Vagina (tissue), 2 donors: Measurements from ENCODE around the gene C2CD4A. TPM values are rescaled to one million over a fixed set of nuclear protein-coding genes. Genes with fewer than 3 reads are reported as not detected.

Source experiments
- DNase-seq, 2 donors: peaks; one replicate each; pipeline ENCODE4 v3.0.0-alpha.2; 2017; ENCODE audit errors: extremely low spot score in 2 of 2
- H3K27ac ChIP-seq: fragments of 200-600 bp; sonication (generic); one replicate; pipeline ENCODE4 v1.5.1; 2019
- H3K27me3 ChIP-seq: fragments of 200-600 bp; sonication (generic); one replicate; pipeline ENCODE4 v1.5.1; 2019
- H3K36me3 ChIP-seq, 2 donors: fragments of 200-600 bp; sonication (generic); one replicate each; pipeline ENCODE4 v1.5.1; 2017 to 2019
- H3K4me1 ChIP-seq: fragments of 200-600 bp; sonication (generic); one replicate; pipeline ENCODE4 v1.5.1; 2019
- H3K4me3 ChIP-seq, 2 donors: fragments of 200-600 bp; sonication (generic); 1 replicate in 1 of 2; 2 replicates in 1 of 2; pipeline ENCODE4 v1.5.1; 2016 to 2019
- H3K9me3 ChIP-seq: fragments of 200-600 bp; sonication (generic); one replicate; pipeline ENCODE4 v1.5.1; 2019
- POLR2A ChIP-seq, 2 donors: fragments of 450-650 bp; IDR thresholded peaks; one replicate each; pipeline ENCODE4 v1.6.1; 2017; ENCODE audit warnings: antibody characterized with exemption in 2 of 2, mild to moderate bottlenecking in 2 of 2, moderate library complexity in 2 of 2
- POLR2AphosphoS5 ChIP-seq, 2 donors: sonication (generic); formaldehyde crosslinking; IDR thresholded peaks; one replicate each; pipeline ENCODE4 v1.9.0; 2017; ENCODE audit warnings: antibody characterized with exemption in 2 of 2, mild to moderate bottlenecking in 2 of 2, low read depth in 1 of 2; ENCODE audit not compliant: insufficient read depth in 1 of 2
- intact Hi-C: fragments of 100-400 bp; cut with DNase I; formaldehyde crosslinking; loops from one replicate; pipeline ENCODE4 v1.15.1; 2023
- total RNA-seq: library from RNA; depleted of rRNA; stranded (reverse); fragments of >200 nt; gene quantifications from one replicate; pipeline ENCODE4 v1.2.3, GENCODE V29; 2016
- TF ChIP-seq, protein P1 (sequence below), 3 experiments: fragments of 450-650 bp in 2 of 3; fragments of 200-600 bp in 1 of 3; sonication (generic) in 1 of 3; IDR thresholded peaks; one replicate each; pipeline ENCODE4 v1.5.1; 2017 to 2019; ENCODE audit warnings: antibody characterized with exemption in 3 of 3, mild to moderate bottlenecking in 2 of 3, moderate library complexity in 2 of 3

Gene C2CD4A
- total RNA-seq, 1 donor from 2014 or later, result not detected

DNA sequence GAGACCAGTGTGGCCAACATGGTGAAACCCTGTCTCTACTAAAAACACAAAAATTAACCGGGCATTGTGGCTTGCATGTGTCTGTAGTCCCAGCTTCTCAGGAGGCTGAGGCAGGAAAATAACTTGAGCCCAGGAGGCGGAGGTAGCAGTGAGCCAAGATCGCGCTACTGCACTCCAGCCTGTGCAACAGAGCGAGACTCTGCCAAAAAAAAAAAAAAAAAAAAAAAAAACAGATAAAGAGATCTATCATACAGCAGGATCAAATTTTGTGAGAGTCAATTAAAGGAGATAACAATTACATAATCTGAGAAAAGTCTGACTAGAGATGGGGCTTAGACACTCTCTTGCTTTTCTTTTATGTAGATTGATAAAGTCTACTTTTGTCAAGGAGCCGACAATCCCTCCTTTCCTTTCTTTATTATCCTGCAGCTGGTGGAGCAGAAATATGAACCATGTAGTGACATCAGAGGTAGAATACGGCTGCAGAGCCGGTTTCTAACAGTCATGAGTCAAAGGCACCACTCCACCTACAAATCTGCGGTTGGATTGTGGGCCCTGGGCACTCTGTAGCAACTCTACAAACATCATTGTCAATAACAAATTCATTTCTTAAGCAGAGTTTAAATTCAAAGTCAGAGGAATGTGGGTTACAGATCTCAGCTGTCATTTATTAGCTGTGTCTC, 9.0 kb downstream of the C2CD4A start:
- no peaks in the 10 kb centered on the region for H3K27me3 ChIP-seq
- no peak overlapping the region for H3K27ac ChIP-seq
- no peaks in the 10 kb centered on the region for H3K36me3 ChIP-seq
- H3K9me3 ChIP-seq, result no peaks in the 10 kb centered on the region
- no peak for DNase-seq
- intact Hi-C loops, result no loop called here
- H3K4me1 ChIP-seq, result no peaks in the 10 kb centered on the region
- TF ChIP-seq POLR2A (IDR thresholded peaks at IDR 0.05) (no peak), POLR2AphosphoS5 (IDR thresholded peaks at IDR 0.05; ENCODE audit: insufficient read depth in 1 of 2, low read depth in 1 of 2) (peak in 1 of 2 donors; percentile 47)
- H3K4me3 ChIP-seq, result no peak overlapping the region

DNA sequence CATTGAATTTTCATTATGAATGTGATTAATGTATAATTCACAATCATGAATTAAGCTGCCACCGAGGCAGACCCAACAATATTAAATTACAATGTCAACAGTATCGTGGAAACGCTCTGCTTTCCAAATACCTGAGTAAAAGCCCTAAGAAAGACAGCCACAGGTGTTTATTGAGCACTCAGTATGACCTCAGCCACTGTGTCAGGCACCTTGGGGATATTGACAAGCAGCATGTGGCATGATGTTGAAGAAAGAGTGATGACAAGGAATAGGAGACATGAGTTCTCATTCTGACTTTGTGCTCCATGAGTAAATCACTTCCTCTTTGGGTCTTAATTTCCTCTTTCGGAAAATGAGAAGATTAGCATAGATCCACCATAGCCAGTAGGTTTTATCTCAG, 12.8 kb downstream of the C2CD4A start:
- H3K4me3 ChIP-seq, result no peak overlapping the region
- no peak for DNase-seq
- H3K27ac ChIP-seq, result no peak overlapping the region
- H3K9me3 ChIP-seq, result no peaks in the 10 kb centered on the region
- no peaks in the 10 kb centered on the region for H3K4me1 ChIP-seq
- H3K27me3 ChIP-seq, result no peaks in the 10 kb centered on the region
- no peaks in the 10 kb centered on the region for H3K36me3 ChIP-seq
- intact Hi-C loops, result no loop called here
- TF ChIP-seq POLR2AphosphoS5 (IDR thresholded peaks at IDR 0.05; ENCODE audit: insufficient read depth in 1 of 2, low read depth in 1 of 2), result no peak
- TF ChIP-seq, protein P1, sequence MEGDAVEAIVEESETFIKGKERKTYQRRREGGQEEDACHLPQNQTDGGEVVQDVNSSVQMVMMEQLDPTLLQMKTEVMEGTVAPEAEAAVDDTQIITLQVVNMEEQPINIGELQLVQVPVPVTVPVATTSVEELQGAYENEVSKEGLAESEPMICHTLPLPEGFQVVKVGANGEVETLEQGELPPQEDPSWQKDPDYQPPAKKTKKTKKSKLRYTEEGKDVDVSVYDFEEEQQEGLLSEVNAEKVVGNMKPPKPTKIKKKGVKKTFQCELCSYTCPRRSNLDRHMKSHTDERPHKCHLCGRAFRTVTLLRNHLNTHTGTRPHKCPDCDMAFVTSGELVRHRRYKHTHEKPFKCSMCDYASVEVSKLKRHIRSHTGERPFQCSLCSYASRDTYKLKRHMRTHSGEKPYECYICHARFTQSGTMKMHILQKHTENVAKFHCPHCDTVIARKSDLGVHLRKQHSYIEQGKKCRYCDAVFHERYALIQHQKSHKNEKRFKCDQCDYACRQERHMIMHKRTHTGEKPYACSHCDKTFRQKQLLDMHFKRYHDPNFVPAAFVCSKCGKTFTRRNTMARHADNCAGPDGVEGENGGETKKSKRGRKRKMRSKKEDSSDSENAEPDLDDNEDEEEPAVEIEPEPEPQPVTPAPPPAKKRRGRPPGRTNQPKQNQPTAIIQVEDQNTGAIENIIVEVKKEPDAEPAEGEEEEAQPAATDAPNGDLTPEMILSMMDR (IDR thresholded peaks at IDR 0.05), result no peak
- no peak for TF ChIP-seq POLR2A (IDR thresholded peaks at IDR 0.05)

DNA sequence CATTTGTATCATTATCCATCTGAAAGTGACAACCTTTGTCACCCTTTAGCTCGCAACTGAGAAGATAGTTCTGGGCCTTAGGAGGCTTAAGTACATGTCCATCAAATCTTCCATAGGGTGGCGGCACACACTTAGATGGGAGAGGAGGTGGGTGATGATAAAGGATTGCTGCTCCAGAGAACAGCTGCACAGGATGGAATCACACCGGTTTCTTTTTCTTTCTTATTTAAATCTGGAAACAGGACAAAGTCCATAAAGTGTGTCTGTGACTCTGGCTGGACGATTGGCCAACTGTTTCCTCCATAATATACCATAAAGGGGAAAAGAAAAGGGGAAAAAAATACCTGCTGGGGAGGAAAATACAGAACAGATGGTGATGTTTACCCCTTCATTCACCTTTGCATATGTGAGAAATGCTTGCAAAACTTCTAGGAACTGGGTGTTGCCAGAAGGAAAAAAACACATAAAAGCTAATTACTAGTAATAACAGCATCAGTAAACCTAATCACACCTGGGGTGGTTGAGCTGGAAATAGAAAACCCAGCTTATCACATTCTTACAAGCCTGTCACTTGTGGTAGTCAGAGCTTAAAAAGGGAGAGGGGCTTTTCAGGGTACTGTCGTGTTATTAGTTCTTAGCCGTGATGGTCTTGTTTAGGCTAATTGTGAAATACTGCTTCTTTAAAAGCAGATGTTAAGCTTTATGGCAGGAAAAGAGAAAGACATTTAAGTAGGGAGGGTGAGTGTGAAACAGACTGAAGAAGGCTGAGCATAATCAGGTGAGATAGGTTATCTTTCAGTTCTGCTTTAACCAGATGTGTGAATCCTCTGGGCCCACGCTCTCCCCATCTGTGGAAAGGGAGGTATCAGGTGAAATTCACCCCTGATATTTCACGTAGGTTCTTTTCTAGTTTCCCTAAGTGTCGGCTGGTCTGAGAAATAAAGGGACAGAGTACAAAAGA, 16.7 kb downstream of the C2CD4A start:
- Histone ChIP-seq H3K9me3 (no peaks in the 10 kb centered on the region), H3K36me3 (no peaks in the 10 kb centered on the region), H3K4me1 (no peaks in the 10 kb centered on the region), H3K27ac (no peak overlapping the region), H3K27me3 (no peaks in the 10 kb centered on the region), H3K4me3 (no peak overlapping the region)
- intact Hi-C loops, result no loop called here
- TF ChIP-seq POLR2A (IDR thresholded peaks at IDR 0.05) (no peak), POLR2AphosphoS5 (IDR thresholded peaks at IDR 0.05; ENCODE audit: insufficient read depth in 1 of 2, low read depth in 1 of 2) (no peak)
- TF ChIP-seq, protein P1 (IDR thresholded peaks at IDR 0.05), result no peak
- DNase-seq, result no peak

DNA sequence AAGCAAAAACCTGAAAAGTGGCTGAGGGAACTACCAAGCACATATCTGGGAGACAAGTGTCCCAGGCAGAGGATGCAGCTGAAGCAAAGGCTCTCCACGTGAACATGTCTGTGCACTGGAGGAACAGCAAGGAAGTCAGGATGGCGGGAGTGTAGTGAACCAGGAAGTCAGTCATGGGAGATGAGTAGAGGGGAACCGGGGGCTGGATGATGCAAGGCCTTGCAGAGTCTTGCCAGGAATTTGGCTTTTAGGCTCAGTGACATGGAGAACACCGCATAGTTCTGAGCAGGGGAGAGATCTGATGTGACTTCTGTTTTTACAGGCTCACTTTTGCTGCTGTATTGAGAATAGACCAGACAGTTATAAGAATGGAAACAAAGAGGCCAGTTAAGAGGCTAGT, 19.0 kb downstream of the C2CD4A start:
- H3K27me3 ChIP-seq, result no peaks in the 10 kb centered on the region
- TF ChIP-seq, protein P1 (IDR thresholded peaks at IDR 0.05), result no peak
- no peak for TF ChIP-seq POLR2AphosphoS5 (IDR thresholded peaks at IDR 0.05; ENCODE audit: insufficient read depth in 1 of 2, low read depth in 1 of 2)
- TF ChIP-seq POLR2A (IDR thresholded peaks at IDR 0.05), result no peak
- no peak for DNase-seq
- H3K9me3 ChIP-seq, result no peaks in the 10 kb centered on the region
- H3K27ac ChIP-seq, result no peak overlapping the region
- intact Hi-C loops, result no loop called here
- no peaks in the 10 kb centered on the region for H3K4me1 ChIP-seq
- no peaks in the 10 kb centered on the region for H3K36me3 ChIP-seq
- H3K4me3 ChIP-seq, result no peak overlapping the region

DNA sequence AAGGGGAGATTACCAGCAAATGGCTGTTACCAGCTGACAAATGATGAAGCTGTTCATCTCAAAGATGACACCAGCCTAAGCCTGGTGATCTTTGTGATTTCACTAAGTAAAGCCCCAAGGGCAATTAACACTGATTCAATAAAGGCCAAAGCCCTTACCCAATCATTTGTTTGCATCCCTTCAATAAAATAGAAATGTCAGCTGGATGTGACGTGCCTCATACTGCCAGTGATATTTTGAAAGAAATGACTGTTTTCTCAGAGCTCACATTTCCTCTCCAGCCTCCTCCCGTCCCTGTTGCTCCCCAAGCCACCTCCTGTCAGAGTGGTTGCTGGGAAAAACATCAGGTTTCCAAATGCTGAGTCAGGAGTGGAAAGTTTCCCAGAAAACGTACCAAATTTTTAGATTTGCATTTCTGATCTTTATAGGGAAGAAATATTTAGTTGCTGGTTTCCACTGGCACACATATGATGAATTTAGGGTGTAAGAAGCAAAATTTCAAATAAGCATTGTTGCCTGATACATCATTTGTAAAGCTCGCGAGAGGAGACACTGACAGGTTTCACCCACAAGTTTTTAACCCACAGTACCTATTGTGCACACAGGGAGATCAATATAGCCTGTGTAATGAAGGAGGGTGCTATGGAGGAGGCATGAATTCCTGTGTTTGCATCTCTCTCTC, 21.0 kb downstream of the C2CD4A start:
- DNase-seq, result no peak
- TF ChIP-seq POLR2A (IDR thresholded peaks at IDR 0.05), result no peak
- no peak for TF ChIP-seq POLR2AphosphoS5 (IDR thresholded peaks at IDR 0.05; ENCODE audit: insufficient read depth in 1 of 2, low read depth in 1 of 2)
- TF ChIP-seq, protein P1 (IDR thresholded peaks at IDR 0.05), result no peak
- no peaks in the 10 kb centered on the region for H3K9me3 ChIP-seq
- no peak overlapping the region for H3K4me3 ChIP-seq
- no peak overlapping the region for H3K27ac ChIP-seq
- H3K36me3 ChIP-seq, result no peaks in the 10 kb centered on the region
- no peaks in the 10 kb centered on the region for H3K27me3 ChIP-seq
- no peaks in the 10 kb centered on the region for H3K4me1 ChIP-seq
- intact Hi-C loops, result no loop called here
